Endometrium (tissue), 2 donors: Measurements from ENCODE around the gene ITGAE.
"Not testable (repeated sequence)": the region's sequence is repeated elsewhere in the genome, so short reads cannot be mapped to it uniquely, and the experiment has no call there.

Source experiments
- FAIRE-seq: peaks from 2 replicates; lab custom pipeline; 2012; peaks lifted over from hg19 to GRCh38; lab: Jason Lieb, UNC
- donor health status: control.
- donor health status: control.

ITGAE gene

DNA sequence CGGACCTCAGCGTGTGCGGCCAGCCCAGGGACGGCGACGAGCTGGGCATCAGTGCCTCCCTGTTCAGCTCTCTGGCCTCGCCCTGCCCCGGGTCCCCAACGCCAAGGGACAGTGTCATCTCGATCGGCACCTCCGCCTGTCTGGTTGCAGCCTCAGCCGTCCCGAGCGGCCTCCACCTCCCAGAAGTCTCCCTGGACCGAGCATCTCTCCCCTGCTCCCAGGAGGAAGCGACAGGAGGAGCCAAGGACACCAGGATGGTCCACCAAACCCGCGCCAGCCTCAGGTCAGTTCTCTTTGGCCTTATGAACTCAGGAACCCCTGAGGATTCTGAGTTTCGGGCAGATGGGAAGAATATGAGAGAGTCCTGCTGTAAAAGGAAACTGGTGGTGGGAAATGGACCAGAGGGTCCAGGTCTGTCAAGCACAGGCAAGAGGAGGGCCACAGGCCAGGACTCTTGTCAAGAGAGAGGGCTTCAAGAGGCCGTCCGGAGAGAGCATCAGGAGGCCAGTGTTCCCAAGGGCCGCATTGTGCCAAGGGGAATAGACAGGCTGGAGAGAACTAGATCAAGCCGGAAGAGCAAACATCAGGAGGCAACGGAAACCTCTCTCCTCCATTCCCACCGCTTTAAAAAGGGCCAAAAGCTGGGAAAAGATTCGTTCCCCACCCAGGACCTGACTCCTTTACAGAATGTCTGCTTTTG is 76.5 kb downstream of the ITGAE start:
- no peak for FAIRE-seq

DNA sequence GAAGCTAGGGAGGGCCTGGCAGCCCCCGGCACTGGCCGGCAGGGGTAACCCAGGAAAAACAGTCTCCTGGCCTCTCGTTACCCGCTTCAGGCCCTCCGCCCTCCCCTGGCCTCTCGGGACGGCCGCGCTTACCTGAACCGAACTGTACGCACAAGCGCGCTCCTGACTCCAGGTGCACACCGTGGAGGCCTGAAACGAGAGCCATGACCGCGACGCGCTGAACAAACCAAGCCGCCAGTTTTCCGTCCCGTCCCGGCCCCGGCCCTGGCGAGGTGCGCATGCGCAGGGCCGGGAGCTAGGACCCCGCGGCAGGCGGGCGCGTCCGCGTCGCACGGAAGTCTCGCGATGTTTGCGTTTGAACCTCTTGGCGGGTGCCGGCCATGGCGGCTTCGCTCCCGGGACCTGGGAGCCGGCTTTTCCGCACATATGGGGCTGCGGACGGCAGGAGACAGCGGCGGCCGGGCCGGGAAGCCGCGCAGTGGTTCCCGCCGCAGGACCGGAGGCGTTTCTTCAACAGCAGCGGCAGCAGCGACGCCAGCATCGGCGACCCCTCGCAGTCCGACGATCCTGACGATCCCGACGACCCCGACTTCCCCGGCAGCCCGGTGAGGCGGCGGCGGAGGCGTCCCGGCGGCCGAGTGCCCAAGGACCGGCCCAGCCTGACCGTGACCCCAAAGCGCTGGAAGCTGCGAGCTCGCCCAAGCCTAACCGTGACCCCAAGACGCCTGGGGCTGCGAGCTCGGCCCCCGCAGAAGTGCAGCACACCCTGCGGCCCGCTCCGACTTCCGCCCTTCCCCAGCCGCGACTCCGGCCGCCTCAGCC is 77.2 kb downstream of the ITGAE start, which contains the start of gene HASPIN:
HASPIN (plus strand) TSS at position 348 of the 822 bp plus-strand sequence; CDS start at position 381, 33 bp downstream.
- FAIRE-seq: no peak

DNA sequence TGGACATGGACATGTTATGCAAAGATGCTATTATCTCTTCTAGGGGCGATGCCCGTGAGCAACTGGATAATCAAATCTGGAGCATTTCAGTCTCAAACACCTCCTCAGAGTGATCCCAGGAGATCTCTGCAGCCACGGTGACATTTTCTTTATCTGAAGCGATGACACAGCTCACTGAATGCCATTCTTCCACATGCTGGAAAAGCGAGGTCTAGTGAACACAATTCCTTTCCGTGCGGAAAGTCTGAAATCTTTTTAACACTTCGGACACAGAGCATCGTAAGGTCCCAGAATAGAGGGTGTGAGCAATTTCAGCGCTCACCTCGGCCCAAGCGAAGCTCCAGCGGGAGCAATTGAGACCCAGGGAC is 77.8 kb downstream of the ITGAE start:
- FAIRE-seq: no peak

DNA sequence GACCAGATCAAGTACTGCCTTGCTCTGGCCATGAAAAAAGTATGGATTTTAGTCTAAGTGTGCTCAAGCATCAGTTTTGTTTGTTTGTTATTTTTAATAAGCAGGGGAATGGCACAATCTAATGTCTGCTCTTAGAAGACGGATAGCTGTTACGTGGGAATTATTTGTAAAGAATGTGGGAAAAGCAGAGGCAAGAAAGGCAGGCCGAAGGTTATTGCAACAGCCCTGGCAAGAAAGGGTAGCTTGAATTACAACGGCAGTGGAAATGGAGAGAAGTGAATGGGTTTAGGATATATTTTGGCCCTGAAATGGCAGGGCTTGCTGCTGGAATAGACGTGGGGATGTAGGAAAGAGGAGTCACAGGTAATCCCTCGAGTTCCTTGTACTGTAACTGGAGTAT is 78.3 kb downstream of the ITGAE start:
- FAIRE-seq: no peak

DNA sequence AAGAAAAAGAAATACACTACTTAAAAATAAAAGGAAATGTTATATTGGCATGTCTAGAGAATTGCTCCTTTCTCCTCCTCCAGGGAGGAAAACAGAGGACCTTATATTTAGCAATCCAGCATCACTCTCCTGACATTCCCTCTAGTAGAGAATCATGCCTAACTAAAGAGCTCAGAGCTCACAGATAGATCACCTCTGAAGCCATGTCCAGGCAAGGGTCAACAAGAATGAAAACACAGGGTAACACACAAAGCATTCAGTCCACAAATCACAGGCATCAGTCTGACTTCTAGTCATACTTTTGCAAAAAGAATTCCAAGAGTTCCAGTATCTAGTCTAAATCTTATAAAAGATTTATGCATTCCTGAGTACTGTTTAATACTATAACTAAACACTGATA is 81.7 kb downstream of the ITGAE start:
- FAIRE-seq: no peak

DNA sequence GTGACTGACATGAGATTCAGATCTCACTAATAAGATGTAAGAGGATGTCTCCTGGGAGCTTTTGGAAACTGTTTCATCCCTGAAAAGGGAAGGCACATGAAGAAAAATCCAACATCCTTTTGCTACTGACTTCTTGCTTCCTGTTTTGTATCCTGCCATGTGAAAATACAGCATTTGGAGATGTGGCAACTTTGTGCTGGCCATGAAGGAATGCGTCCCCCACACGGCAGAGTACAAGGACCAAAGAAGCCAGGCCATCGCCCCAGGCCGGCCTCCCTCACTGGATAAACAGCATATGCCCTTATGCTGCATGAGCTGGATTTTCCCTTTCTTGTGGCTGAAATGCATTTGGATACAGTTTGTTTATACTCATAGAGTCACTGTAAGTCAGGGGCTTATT is 82.8 kb downstream of the ITGAE start:
- FAIRE-seq: no peak

DNA sequence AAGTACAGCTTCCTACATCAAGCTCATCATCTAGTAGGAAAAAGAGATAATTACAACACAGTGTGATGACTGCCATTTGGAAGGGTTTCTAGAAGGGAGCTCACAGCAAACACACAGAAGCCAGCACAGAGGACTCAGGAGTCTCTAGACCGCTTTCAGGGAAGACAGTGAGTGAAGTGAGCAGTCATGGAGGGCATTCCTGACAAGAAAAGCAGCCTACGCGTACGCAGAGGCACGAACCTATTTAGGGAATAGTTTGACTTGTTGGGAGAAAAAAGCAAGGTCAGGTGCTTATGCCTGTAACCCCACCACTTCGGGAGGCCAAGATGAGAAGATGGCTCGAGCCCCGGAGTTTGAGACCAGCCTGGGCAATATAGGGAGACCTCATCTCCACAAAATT is 85.7 kb downstream of the ITGAE start:
- FAIRE-seq: no peak

DNA sequence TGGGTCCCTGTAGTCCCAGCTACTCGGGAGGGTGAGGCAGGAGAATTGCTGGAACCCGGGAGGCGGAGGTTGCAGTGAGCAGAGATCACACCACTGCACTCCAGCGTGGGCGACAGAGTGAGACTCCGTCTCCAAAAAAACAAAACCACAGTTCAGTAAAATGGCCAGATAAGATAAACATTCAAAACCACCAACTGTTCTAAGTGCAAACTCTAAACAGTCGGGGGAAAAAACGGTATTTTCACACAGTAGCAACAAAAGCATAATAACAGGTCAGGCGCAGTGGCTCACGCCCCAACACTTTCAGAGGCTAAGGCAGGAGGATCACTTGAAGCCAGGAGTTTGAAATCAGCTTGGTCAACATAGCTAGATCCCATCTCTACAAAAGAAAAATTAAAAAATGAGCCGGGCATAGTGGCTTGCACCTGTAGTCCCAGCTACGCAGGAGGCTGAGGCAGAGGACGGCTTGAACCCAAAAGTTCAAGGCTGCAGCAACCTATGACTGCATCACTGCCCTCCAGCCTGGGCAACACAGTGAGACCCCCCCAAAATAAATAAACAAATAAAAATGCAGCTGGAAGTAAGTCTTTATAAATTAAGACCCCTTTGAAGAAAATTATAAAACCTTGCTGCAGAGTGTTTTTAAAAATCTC is 88.1 kb downstream of the ITGAE start:
- FAIRE-seq: no peak

DNA sequence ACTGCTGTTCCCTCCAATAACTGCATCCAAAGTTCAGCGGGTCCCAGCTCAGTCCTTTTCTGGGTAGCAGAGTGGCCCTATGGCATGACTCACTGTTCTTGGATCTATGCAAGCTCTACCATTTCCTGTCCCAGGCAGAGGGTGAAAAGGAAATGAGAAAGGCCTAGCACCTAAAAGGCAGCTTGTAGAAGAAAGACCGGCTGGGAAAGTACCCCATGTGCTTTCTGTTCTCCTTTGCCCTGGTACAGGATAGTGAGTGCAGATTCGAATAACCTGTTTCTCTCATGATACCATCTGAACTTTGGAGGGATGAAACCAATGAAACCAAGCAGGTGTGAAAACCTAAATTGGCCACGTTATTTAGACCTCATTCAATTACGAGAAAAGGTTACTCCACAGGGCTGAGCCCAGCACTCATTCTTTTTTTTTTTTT is 90.0 kb downstream of the ITGAE start:
- no peak for FAIRE-seq

DNA sequence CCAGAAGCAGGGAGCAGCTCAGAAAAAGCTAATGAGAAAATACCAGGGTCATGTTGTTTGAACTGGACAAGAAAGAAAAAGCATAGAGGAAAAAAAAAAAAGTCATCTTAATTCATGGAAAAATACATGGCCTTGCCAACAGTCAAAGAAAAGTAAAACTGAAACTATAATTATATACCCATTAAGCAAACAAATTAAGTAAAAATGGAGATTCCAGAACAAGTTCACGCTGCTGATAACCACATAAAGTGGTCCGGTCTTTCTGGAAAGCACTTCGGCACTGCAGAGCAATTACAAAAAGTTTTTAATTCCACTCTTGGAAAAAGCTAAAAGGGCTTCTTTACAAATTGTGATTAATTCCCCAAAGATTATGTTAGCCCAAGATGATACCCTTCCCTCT is 92.6 kb downstream of the ITGAE start:
- FAIRE-seq: no peak

DNA sequence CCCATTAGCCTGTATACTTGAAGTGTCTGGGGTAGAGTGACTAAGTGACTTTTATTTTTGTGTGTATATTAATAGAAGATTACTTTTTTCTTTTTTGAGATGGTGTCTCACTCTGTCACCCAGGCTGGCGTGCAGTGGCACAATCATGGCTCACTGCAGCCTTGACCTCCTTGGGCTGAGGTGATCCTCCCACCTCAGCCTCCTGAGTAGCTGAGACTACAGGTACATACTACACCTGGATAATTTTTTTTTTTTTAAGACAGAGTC is 95.3 kb downstream of the ITGAE start:
- FAIRE-seq: not testable (repeated sequence)

DNA sequence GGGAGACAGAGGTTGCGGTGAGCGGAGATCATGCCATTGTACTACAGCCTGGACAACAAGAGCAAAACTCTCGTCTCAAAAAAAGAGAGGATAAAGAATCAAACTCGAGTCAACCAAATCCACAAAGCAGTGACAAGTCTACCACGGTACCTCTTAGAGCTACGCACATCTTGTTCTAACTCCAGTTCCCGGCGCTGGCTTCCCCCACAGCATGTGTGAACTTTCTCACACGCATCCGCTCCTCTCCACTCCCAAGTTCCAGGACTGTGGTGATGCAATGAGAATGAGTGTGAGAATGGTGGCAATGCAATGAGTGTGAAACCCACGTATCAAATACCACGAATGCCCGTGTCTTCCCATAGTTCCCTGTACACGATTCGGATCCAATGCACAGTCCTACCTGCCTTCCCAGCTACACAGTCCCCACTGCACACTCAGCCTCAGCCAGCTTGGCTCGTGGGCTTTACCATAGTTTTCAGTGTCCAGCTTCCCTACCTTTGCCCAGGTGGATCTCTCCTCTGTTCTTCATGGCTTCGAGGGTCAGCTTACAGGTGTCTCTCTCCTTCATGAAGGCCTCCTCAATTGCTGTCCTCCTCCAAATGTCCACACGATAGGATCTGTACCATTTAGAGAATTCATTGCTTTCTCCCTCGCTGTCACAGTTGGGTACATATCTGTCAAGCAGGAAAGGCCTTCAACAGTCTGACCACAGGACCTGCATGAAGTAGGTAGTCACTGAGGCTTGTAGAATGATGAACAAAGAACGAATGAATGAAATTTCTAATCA is 95.9 kb downstream of the ITGAE start:
- FAIRE-seq: no peak

DNA sequence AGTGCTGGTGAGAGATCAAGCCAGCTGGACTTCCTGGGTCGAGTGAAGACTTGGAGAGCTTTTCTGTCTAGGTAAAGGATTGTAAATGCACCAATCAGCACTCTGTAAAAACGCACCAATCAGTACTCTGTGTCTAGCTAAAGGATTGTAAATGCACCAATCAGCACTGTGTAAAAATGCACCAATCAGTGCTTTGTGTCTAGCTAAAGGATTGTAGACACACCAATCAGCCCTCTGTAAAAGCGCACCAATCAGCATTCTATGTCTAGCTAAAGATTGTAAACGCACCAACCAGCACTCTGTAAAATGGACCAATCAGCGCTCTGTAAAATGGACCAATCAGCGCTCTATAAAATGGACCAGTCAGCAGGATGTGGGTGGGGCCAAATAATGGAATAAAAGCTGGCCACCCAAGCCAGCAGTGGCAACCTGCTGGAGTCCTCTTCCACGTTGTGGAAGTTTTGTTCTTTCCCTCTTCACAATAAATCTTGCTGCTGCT is 98.9 kb downstream of the ITGAE start:
- FAIRE-seq: not testable (repeated sequence)

DNA sequence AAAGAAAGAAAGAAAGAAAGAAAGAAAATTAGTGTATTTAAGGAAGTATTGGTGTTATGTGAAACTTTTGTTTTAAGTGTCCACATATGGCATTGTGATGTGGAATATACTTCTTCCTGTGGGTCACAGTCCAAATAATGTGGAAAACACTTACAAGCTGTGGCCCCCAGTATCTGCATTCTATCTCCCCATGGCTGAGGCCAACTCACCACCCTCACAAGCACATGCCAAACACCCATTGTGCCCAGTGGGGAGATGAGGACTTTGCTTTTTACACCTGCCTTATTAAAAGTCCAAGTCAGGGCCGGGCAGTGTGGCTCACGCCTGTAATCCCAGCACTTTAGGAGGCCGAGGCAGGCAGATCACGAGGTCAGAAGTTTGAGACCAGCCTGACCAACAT is 101.0 kb downstream of the ITGAE start:
- no peak for FAIRE-seq

DNA sequence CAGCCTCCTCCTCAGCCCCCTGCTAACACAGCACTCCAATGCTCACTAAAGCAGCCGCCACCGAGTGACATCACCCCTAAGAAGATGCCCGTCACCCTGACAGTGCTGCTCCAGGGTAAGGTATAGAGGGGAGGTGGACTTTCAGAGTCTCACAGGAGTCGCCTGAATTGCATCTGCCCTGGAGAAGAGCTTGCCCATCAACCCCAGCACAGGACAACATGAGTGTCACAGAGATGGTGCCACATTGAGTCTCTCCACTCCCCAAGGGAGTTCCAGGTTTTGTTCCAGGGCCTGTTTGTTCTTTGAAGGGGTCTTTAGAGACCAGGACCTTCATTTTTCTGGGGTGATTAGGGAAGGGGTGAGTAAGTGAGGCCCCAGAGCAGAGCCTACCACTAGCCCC is 102.8 kb downstream of the ITGAE start:
- FAIRE-seq: no peak

DNA sequence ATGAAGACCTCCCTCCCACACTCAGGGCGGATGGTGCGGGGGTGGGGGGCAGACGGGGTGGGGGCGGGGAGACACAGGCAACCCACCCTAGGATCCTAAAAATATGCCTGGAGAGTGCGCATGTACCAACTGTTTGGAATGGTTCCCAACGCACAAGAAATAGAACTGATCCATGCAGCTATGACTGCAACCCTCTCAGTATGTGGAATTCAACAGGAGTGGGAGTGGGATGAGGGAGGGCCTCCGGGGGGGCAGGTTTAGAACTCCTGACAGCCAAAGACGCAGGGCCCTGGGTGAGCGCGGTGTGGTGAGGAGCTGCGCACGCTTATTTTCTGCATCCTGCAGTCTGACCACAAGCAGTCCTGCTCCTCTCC is 103.9 kb downstream of the ITGAE start:
- FAIRE-seq: no peak

DNA sequence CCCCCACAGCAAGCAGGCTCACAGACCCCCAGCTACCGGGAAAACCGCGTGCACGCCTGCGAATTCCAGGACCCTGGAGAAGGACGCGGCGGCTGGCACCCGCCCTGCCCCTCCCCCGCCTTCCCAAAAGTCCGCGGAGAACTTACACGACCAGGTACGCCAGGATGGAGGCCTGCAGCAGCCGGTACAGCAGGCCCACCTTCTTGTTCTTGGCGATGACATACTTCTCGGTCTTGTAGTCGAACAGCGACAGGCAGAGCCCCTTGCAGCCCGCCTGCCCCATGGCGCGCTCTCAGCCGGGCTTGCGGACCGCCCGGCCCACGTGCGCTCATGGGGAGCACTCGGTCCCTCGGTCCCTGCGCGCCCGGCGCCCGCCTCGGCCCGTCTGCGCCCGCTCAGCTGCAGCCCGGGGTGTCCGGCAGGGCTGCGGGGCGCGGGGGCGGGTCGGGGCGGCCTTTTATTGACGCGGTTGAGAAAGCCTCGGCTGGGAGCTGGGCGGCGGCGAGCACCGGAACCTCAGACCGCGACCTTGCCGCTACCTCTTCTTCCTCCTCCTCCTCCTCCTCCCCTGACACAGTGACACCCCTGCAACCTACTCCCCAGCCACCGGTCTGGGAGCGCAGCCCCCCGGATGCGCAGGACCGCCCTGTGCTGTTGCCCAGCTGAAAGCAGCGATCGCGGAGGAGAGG is 105.1 kb downstream of the ITGAE start, which contains the start of gene P2RX5:
P2RX5 (minus strand) TSS at position 433 of the 689 bp plus-strand sequence; CDS start at position 283, 150 bp downstream.
- FAIRE-seq: no peak

DNA sequence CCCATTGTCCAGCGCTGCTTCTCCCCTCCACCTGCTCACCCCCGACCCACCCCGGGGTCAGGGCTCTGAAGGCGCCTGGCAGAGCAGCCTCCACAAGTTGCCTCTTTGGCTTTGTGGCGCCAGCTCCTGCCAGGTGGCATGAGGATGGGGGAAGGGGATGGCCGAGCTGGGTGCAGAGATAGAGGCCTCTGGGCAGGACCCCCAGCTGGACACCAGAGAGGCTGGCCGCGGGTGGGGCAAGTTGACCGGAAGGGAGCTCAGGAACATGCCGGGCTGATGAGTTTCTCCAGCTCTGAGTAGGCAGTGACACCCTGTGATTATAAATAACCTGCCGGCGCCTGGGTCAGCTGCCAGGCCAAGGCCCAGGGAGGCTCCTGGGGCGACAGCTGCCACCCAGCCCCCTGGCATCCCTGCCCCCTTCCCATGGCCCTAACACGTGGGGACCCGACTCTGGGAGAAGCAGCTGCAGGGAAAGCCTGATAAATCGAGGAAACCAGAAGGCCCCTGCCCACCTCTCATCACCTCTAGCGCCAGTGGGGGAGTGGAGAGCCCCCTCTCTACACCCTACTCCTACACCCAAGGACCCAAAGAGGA is 105.8 kb downstream of the ITGAE start:
- FAIRE-seq: no peak

DNA sequence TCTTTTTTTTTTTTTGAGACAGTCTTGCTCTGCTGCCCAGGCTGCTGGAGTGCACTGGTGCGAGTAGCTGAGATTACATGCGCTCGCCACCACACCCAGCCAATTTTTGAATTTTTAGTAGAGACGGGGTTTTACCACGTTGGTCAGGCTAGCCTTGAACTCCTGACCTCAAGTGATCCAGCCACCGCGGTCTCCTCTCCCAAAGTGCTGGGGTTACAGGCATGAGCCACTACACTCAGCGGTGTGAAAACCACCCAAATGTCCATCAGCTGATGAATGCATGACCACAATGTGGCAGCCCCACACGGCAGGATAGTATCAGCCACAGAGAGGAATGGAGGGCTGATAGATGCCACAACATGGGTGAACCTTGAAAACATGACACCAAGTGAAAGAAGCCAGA is 107.2 kb downstream of the ITGAE start:
- FAIRE-seq: no peak

DNA sequence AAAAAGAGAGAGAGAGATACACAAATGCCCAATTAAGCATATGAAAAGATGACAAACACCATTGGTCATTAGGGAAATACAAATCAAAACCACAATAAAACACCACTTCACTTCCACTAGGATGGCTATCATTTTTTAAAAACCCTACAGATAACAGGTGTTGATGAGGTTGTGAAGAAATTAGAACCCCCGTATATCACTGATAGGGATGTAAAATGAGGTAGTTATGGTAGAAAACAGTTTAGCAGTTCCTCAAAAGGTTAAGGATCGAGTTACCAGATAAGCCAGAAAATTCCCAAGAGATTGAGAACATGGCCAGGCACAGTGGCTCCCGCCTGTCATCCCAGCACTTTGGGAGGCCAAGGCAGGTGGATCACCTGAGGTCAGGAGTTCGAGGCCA is 107.8 kb downstream of the ITGAE start:
- no peak for FAIRE-seq

DNA sequence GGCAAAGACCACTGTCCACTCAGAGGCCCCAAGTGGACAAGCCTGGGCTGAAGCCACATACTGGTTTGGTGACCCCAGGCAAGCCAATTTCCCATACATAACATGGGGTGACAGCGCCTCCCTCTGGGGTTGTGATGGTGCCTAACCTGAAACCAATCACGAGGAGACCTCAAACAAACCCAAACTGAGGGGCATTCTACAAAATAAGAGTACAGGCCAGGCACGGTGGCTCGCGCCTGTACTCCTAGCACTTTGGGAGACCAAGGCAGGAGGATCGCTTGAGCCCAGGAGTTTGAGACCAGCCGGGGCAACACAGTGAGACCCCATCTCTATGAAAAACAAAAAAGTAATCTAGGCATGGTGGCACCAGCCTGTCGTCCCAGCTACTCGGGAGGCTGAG is 108.6 kb downstream of the ITGAE start:
- FAIRE-seq: no peak
